ENCODE measurements around the gene TMEM217.

TMEM217 gene

GRCh38 chr6:37201726-37202125 lies 56.2 kb downstream of the TMEM217 start:
- TF ChIP-seq POLR2AphosphoS5 (IDR thresholded peaks at IDR 0.05; ENCODE audit: low read depth, low read length) (no peak), FOXP2 (optimal IDR thresholded peaks at IDR 0.05; ENCODE audit: borderline replicate concordance, extremely low read depth, extremely low read length, insufficient read depth) (no peak)

- TF ChIP-seq REST (IDR thresholded peaks at IDR 0.05; ENCODE audit: insufficient read depth in 1 of 2, low read depth in 2 of 2, low read length in 2 of 2) (no peak), TAF1 (IDR thresholded peaks at IDR 0.05; ENCODE audit: borderline replicate concordance, insufficient read depth, low read length) (no peak), POLR2AphosphoS5 (IDR thresholded peaks at IDR 0.05; ENCODE audit: low read depth, low read length) (no peak), SIN3A (IDR thresholded peaks at IDR 0.05; ENCODE audit: borderline replicate concordance, insufficient read depth, low read length) (no peak), FOXP2 (optimal IDR thresholded peaks at IDR 0.05; ENCODE audit: borderline replicate concordance, extremely low read depth, extremely low read length, insufficient read depth) (no peak)
These were observed 57.9 kb downstream of the TMEM217 start for GRCh38 chr6:37200085-37200484.

GRCh38 chr6:37192666-37193065 lies 65.3 kb downstream of the TMEM217 start:
- no peak for TF ChIP-seq SIN3A (IDR thresholded peaks at IDR 0.05; ENCODE audit: borderline replicate concordance, insufficient read depth, low read length)
- no peak for TF ChIP-seq FOXP2 (optimal IDR thresholded peaks at IDR 0.05; ENCODE audit: borderline replicate concordance, extremely low read depth, extremely low read length, insufficient read depth)
- no peak for TF ChIP-seq POLR2AphosphoS5 (IDR thresholded peaks at IDR 0.05; ENCODE audit: low read depth, low read length)
- no peak for TF ChIP-seq REST (IDR thresholded peaks at IDR 0.05; ENCODE audit: insufficient read depth in 1 of 2, low read depth in 2 of 2, low read length in 2 of 2)
- no peak for TF ChIP-seq TAF1 (IDR thresholded peaks at IDR 0.05; ENCODE audit: borderline replicate concordance, insufficient read depth, low read length)

- TF ChIP-seq TAF1 (IDR thresholded peaks at IDR 0.05; ENCODE audit: borderline replicate concordance, insufficient read depth, low read length), result no peak
- TF ChIP-seq POLR2AphosphoS5 (IDR thresholded peaks at IDR 0.05; ENCODE audit: low read depth, low read length), result no peak
- no peak for TF ChIP-seq REST (IDR thresholded peaks at IDR 0.05; ENCODE audit: insufficient read depth in 1 of 2, low read depth in 2 of 2, low read length in 2 of 2)
- no peak for TF ChIP-seq FOXP2 (optimal IDR thresholded peaks at IDR 0.05; ENCODE audit: borderline replicate concordance, extremely low read depth, extremely low read length, insufficient read depth)
- TF ChIP-seq SIN3A (IDR thresholded peaks at IDR 0.05; ENCODE audit: borderline replicate concordance, insufficient read depth, low read length), result no peak
These were observed 67.8 kb downstream of the TMEM217 start for GRCh38 chr6:37190159-37190535.

GRCh38 chr6:37188962-37189510 lies 68.9 kb downstream of the TMEM217 start:
- TF ChIP-seq TAF1 (IDR thresholded peaks at IDR 0.05; ENCODE audit: borderline replicate concordance, insufficient read depth, low read length) (no peak), POLR2AphosphoS5 (IDR thresholded peaks at IDR 0.05; ENCODE audit: low read depth, low read length) (no peak), REST (IDR thresholded peaks at IDR 0.05; ENCODE audit: insufficient read depth in 1 of 2, low read depth in 2 of 2, low read length in 2 of 2) (no peak), SIN3A (IDR thresholded peaks at IDR 0.05; ENCODE audit: borderline replicate concordance, insufficient read depth, low read length) (no peak), FOXP2 (optimal IDR thresholded peaks at IDR 0.05; ENCODE audit: borderline replicate concordance, extremely low read depth, extremely low read length, insufficient read depth) (no peak)
